IMR-90 (cell line): Measurements from ENCODE around the gene EFCC1. TPM values are rescaled to one million over a fixed set of nuclear protein-coding genes. Genes with fewer than 3 reads are reported as not detected.

Experiments
- ATAC-seq: fragments of 200-7000 bp; cut with Tn5 transposase; 2 replicates; pipeline ENCODE4 v1.9.1; 2020; ENCODE audit warnings: low read depth, mild to moderate bottlenecking, moderate library complexity
- BruUV-seq: library from RNA; stranded (reverse); fragments of 400-500 nt; replicated peaks from 2 replicates; lab custom pipeline; 2021; lab: Mats Ljungman, UMichigan
- CTCF ChIA-PET: fragments of 300-600 bp; formaldehyde crosslinking; extraction: SDS; loops from one replicate; lab custom pipeline; 2021; ENCODE audit warnings: antibody characterized with exemption; lab: Yijun Ruan, JAX
- POLR2A ChIA-PET: fragments of 300-600 bp; sonication (Branson Sonifier 250); formaldehyde crosslinking; loops from one replicate; lab custom pipeline; 2022; ENCODE audit warnings: antibody characterized with exemption; ENCODE audit not compliant: unreplicated experiment; lab: Charles Lee
- DNase-seq: peaks from one replicate; pipeline ENCODE4 v3.0.0; 2013
- H2AFZ ChIP-seq: replicated peaks from 2 replicates; pipeline ENCODE3; 2013; ENCODE audit warnings: low read length, mild to moderate bottlenecking; ENCODE audit not compliant: poor library complexity
- H2AK5ac ChIP-seq: 2 replicates; pipeline ENCODE4 v1.6.1; 2013; ENCODE audit warnings: low read depth, low read length, inconsistent platforms
- H2AK9ac ChIP-seq: replicated peaks from 2 replicates; pipeline ENCODE3; 2013; ENCODE audit warnings: mild to moderate bottlenecking, low read depth, low read length, moderate library complexity; ENCODE audit not compliant: poor library complexity
- H2BK120ac ChIP-seq: 2 replicates; pipeline ENCODE4 v1.6.1; 2013; ENCODE audit warnings: low read depth, low read length, inconsistent platforms
- H2BK15ac ChIP-seq: 3 replicates; pipeline ENCODE4 v1.6.1; 2013; ENCODE audit warnings: low read depth, low read length, inconsistent platforms
- H2BK20ac ChIP-seq: 2 replicates; pipeline ENCODE4 v1.6.1; 2013; ENCODE audit warnings: low read depth, mild to moderate bottlenecking, inconsistent platforms, low read length, moderate library complexity
- H2BK5ac ChIP-seq: 2 replicates; pipeline ENCODE4 v1.6.1; 2013; ENCODE audit warnings: mild to moderate bottlenecking, low read depth, low read length, inconsistent platforms; ENCODE audit not compliant: poor library complexity, severe bottlenecking
- H3K14ac ChIP-seq: replicated peaks from 2 replicates; pipeline ENCODE4 v1.6.1; 2013; ENCODE audit warnings: low read depth, low read length, inconsistent platforms
- H3K18ac ChIP-seq: 2 replicates; pipeline ENCODE4 v1.6.1; 2013; ENCODE audit warnings: low read depth, low read length, control low read depth
- H3K23ac ChIP-seq: 2 replicates; pipeline ENCODE4 v1.6.1; 2013; ENCODE audit warnings: low read depth, low read length, inconsistent platforms
- H3K27ac ChIP-seq: 2 replicates; pipeline ENCODE4 v1.5.1; 2013; ENCODE audit warnings: mild to moderate bottlenecking, control low read depth, low read length; ENCODE audit not compliant: insufficient read depth
- H3K27me3 ChIP-seq: 2 replicates; pipeline ENCODE4 v1.6.1; 2013; ENCODE audit warnings: low read length; ENCODE audit not compliant: control insufficient read depth, insufficient read depth
- H3K36me3 ChIP-seq: 2 replicates; pipeline ENCODE4 v1.6.1; 2013; ENCODE audit warnings: low read length, mixed read lengths; ENCODE audit not compliant: control insufficient read depth, insufficient read depth
- H3K4ac ChIP-seq: 2 replicates; pipeline ENCODE4 v1.6.1; 2013; ENCODE audit warnings: low read depth, low read length, inconsistent platforms
- H3K4me1 ChIP-seq: 2 replicates; pipeline ENCODE4 v1.6.1; 2013; ENCODE audit warnings: low read length, mixed read lengths; ENCODE audit not compliant: control insufficient read depth, insufficient read depth
- H3K4me2 ChIP-seq: 2 replicates; pipeline ENCODE4 v1.6.1; 2013; ENCODE audit warnings: low read depth, mild to moderate bottlenecking, control low read depth, low read length, moderate library complexity
- H3K4me3 ChIP-seq: 2 replicates; pipeline ENCODE4 v1.5.1; 2013; ENCODE audit warnings: low read depth, mild to moderate bottlenecking, control low read depth, low read length, moderate library complexity; ENCODE audit not compliant: insufficient read depth
- H3K56ac ChIP-seq: 2 replicates; pipeline ENCODE4 v1.6.1; 2013; ENCODE audit warnings: low read length, inconsistent platforms; ENCODE audit not compliant: insufficient read depth; ENCODE audit errors: extremely low read depth
- H3K79me1 ChIP-seq, 2 experiments: 2 replicates each; pipeline ENCODE4 v1.6.1; 2013; ENCODE audit warnings: low read length in 2 of 2, inconsistent platforms in 1 of 2, low read depth in 1 of 2
- H3K9ac ChIP-seq: 2 replicates; pipeline ENCODE4 v1.6.1; 2013; ENCODE audit warnings: low read depth, low read length, control low read depth
- H3K9me1 ChIP-seq: 2 replicates; pipeline ENCODE4 v1.6.1; 2013; ENCODE audit warnings: low read length, inconsistent platforms; ENCODE audit not compliant: insufficient read depth
- H3K9me3 ChIP-seq: 2 replicates; pipeline ENCODE4 v1.6.1; 2013; ENCODE audit warnings: low read length; ENCODE audit not compliant: control insufficient read depth, insufficient read depth
- H4K20me1 ChIP-seq: 2 replicates; pipeline ENCODE4 v1.6.1; 2013; ENCODE audit warnings: low read length, inconsistent platforms; ENCODE audit not compliant: insufficient read depth
- H4K5ac ChIP-seq: 2 replicates; pipeline ENCODE4 v1.6.1; 2013; ENCODE audit warnings: mild to moderate bottlenecking, low read depth, low read length, control low read depth
- H4K8ac ChIP-seq, 2 experiments: 2 replicates each; pipeline ENCODE4 v1.6.1; 2013; ENCODE audit warnings: low read depth in 2 of 2, low read length in 2 of 2, control low read depth in 1 of 2, inconsistent platforms in 1 of 2
- H4K91ac ChIP-seq: 2 replicates; pipeline ENCODE4 v1.6.1; 2013; ENCODE audit warnings: low read depth, low read length, inconsistent platforms; ENCODE audit not compliant: insufficient read depth
- CEBPB ChIP-seq: IDR thresholded peaks from 2 replicates; pipeline ENCODE4 v1.6.1; 2012; ENCODE audit warnings: low read depth, low read length, improper control_type of control experiment
- CHD1 ChIP-seq: IDR thresholded peaks from 2 replicates; pipeline ENCODE4 v1.6.1; 2012; ENCODE audit warnings: low read depth, low read length, improper control_type of control experiment
- RCOR1 ChIP-seq: IDR thresholded peaks from 2 replicates; pipeline ENCODE4 v1.6.1; 2012; ENCODE audit warnings: mild to moderate bottlenecking, low read length, improper control_type of control experiment; ENCODE audit not compliant: insufficient replicate concordance
- SMC3 ChIP-seq: fragments of 150-350 bp; IDR thresholded peaks from 2 replicates; pipeline ENCODE4 v1.6.1; 2016; ENCODE audit warnings: low read depth, mild to moderate bottlenecking, antibody characterized with exemption, low read length, moderate library complexity
- WGBS, 2 experiments: methylation state at CpG; one replicate each; pipeline versions ENCODE4 v1.1.5 to v1.1.7; 2013; ENCODE audit warnings: missing lambda C conversion rate in 2 of 2; ENCODE audit not compliant: insufficient read length in 1 of 2; ENCODE audit errors: extremely low coverage in 2 of 2; 5-methylcytosine and 5-hydroxymethylcytosine counted together
- dilution Hi-C: fragments of 300-500 bp; cut with HindIII; formaldehyde crosslinking; loops from one replicate; pipeline ENCODE4 v1.14.3; 2018; ENCODE audit warnings: low sequenced_read_pairs; ENCODE audit not compliant: unreplicated experiment
- in situ Hi-C: fragments of 300-500 bp; cut with MboI; formaldehyde crosslinking; loops from 3 replicates; pipeline ENCODE4 v1.14.3; 2019; ENCODE audit warnings: low sequenced_read_pairs, inconsistent platforms, mixed read lengths
- intact Hi-C: fragments of 100-400 bp; cut with micrococcal nuclease; formaldehyde crosslinking; loops from 2 replicates; pipeline ENCODE4 v1.10.0; 2022
- polyA plus RNA-seq, 3 experiments: library from polyadenylated mRNA; depleted of rRNA; stranded (reverse); fragments of >200 nt; gene quantifications; 2 replicates each; pipeline ENCODE4 v1.2.3, GENCODE V29; 2012; ENCODE audit warnings: low replicate concordance in 1 of 3
- total RNA-seq: library from RNA; depleted of rRNA; stranded (reverse); fragments of >200 nt; gene quantifications from 2 replicates; pipeline ENCODE4 v1.2.3, GENCODE V29; 2012

The EFCC1 gene
- total and polyA plus RNA-seq, 2 of the 4 experiments (the other 2 are of a cell fraction): not detected

DNA sequence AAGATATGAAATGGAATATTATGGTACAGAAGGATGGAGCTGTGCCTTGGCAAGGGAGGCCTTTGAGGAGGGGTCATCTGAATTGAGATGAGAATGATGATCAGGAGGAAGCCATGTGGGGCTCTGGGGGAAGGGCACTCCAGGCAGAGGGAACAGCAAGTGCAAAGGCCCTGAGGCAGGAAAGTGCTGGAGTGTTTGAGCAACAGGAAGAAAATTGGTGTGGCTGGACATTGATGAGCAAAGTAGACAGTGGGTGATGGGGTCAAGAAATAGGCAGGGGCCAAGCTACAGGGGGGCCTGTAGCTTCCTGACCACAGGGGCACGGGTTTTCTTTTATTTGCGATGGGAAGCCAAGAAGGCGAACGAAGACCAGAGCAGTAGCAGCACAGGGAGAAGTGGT lies 56.1 kb downstream of the EFCC1 start:
- Histone ChIP-seq H4K20me1 (no peaks in the 10 kb centered on the region), H2BK20ac (no peak overlapping the region), H3K4me2 (no peak overlapping the region), H3K4me1 (peaks cover 2% of the 10 kb centered on the region; the same call in 1 of the 2 replicates), H4K91ac (no peak overlapping the region), H2BK5ac (no peak overlapping the region), H4K5ac (no peak overlapping the region), H3K9me3 (no peaks in the 10 kb centered on the region), H3K4me3 (no peak overlapping the region), H3K9me1 (no peaks in the 10 kb centered on the region), H3K27me3 (peaks cover 25% of the 10 kb centered on the region), H2AK9ac (no peak overlapping the region), H4K8ac (no peak overlapping the region), H3K79me1 (no peaks in the 10 kb centered on the region), H3K4ac (no peak overlapping the region), H3K56ac (no peak overlapping the region), H3K9ac (no peak overlapping the region), H2BK15ac (no peak overlapping the region), H3K23ac (no peak overlapping the region), H2AK5ac (no peak overlapping the region), H3K27ac (no peak overlapping the region), H3K18ac (no peak overlapping the region), H3K14ac (no peak overlapping the region), H2AFZ (no peak overlapping the region), H3K36me3 (no peaks in the 10 kb centered on the region), H2BK120ac (no peak overlapping the region)
- dilution Hi-C loops: no loop called here
- in situ Hi-C loops: loop anchor here (10.0 kb wide), 1 partner anchor 188 kb away; the partner anchor contains the start of gene COPG1
- intact Hi-C loops: loop anchor here (10.0 kb wide), 1 partner anchor 58 kb away; no protein-coding TSS in a partner anchor
- POLR2A ChIA-PET: no interaction called here
- no peak for ATAC-seq
- 83% methylated on average over 4 of the region's 4 CpGs; no CpG with 5 or more reads in 1 of the 2 experiments for WGBS, 2 experiments
- CTCF ChIA-PET: interaction anchor here (0.8 kb wide), 1 partner anchor 86 kb away, joined by 3 read pairs; no protein-coding TSS in a partner anchor
- BruUV-seq: no TSS peak
- TF ChIP-seq CEBPB (no peak), SMC3 (no peak), CHD1 (no peak), RCOR1 (no peak)
- DNase-seq: no peak
